Keratinocyte (primary cell): ENCODE results near the gene DNMBP.

Experiments
- EZH2 ChIP-seq: IDR thresholded peaks from one replicate; pipeline ENCODE4 v1.6.1; 2012; ENCODE audit warnings: inconsistent platforms, mild to moderate bottlenecking, low read length, moderate library complexity
- TF ChIP-seq, protein P1 (sequence below), 3 experiments: IDR thresholded peaks in 1 of 3; conservative IDR thresholded peaks in 1 of 3; optimal IDR thresholded peaks in 1 of 3; 2 replicates in 2 of 3; 3 replicates in 1 of 3; pipeline versions ENCODE3 to v1.5.1; 2011; ENCODE audit warnings: low read length in 3 of 3, mild to moderate bottlenecking in 3 of 3, moderate library complexity in 2 of 3, control low read depth in 1 of 3, inconsistent platforms in 1 of 3; ENCODE audit not compliant: insufficient read depth in 2 of 3; ENCODE audit errors: extremely low read depth in 1 of 3

DNA sequence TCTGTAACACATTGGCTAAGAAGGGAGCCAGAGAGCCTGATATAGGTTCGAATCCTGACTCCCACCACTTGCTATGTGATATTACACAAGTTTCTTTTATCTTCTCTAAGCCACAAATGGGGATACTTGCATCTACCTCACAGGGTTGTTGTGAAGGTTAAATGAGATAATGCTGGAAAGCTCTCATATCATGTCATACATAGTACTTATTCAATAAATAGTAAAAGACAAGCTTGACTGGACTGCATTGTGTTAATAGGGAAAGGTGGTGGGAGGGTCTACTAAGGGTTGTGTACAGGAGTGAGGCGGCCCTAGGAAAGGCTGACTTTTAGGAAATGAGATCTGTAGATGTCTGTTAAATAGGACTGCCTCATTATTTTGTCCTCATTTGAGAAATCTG is 35.8 kb upstream of the DNMBP start:
- TF ChIP-seq, protein P1, sequence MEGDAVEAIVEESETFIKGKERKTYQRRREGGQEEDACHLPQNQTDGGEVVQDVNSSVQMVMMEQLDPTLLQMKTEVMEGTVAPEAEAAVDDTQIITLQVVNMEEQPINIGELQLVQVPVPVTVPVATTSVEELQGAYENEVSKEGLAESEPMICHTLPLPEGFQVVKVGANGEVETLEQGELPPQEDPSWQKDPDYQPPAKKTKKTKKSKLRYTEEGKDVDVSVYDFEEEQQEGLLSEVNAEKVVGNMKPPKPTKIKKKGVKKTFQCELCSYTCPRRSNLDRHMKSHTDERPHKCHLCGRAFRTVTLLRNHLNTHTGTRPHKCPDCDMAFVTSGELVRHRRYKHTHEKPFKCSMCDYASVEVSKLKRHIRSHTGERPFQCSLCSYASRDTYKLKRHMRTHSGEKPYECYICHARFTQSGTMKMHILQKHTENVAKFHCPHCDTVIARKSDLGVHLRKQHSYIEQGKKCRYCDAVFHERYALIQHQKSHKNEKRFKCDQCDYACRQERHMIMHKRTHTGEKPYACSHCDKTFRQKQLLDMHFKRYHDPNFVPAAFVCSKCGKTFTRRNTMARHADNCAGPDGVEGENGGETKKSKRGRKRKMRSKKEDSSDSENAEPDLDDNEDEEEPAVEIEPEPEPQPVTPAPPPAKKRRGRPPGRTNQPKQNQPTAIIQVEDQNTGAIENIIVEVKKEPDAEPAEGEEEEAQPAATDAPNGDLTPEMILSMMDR (optimal IDR thresholded peaks at IDR 0.05 in 1 of 3, IDR thresholded peaks at IDR 0.05 in 1 of 3, conservative IDR thresholded peaks at IDR 0.05 in 1 of 3; ENCODE audit: extremely low read depth in 1 of 3, insufficient read depth in 2 of 3, low read length in 3 of 3), result no peak
- TF ChIP-seq EZH2, result no peak
